HEK293T (cell line): Measurements from ENCODE around the gene CYP26A1.

Experiments used
- CTCF ChIA-PET: fragments of 350-600 bp; formaldehyde crosslinking; extraction: SDS; loops from one replicate; lab custom pipeline; 2021; ENCODE audit warnings: antibody characterized with exemption, inconsistent platforms; lab: Yijun Ruan, JAX
- POLR2A ChIA-PET: fragments of 350-600 bp; formaldehyde crosslinking; extraction: SDS; loops from one replicate; lab custom pipeline; 2020; ENCODE audit warnings: antibody characterized with exemption, inconsistent platforms; lab: Yijun Ruan, JAX
- DNase-seq: peaks from one replicate; pipeline ENCODE4 v3.0.0; 2012; ENCODE audit warnings: mixed read lengths; ENCODE audit errors: extremely low spot score
- ARNT ChIP-seq: fragments of 450-650 bp; IDR thresholded peaks from 2 replicates; pipeline ENCODE4 v1.6.1; 2017; ENCODE audit warnings: mild to moderate bottlenecking
- BHLHE40 ChIP-seq: fragments of 450-650 bp; IDR thresholded peaks from 2 replicates; pipeline ENCODE4 v1.6.1; 2016; ENCODE audit warnings: mild to moderate bottlenecking, moderate library complexity, borderline replicate concordance
- CTBP1 ChIP-seq: fragments of 450-650 bp; IDR thresholded peaks from 2 replicates; pipeline ENCODE4 v1.6.1; 2016; ENCODE audit warnings: borderline replicate concordance
- ELF4 ChIP-seq: fragments of 450-650 bp; IDR thresholded peaks from 2 replicates; pipeline ENCODE4 v1.6.1; 2017; ENCODE audit warnings: antibody characterized with exemption
- FOXA1 ChIP-seq: fragments of 450-650 bp; IDR thresholded peaks from 2 replicates; pipeline ENCODE4 v1.6.1; 2016; ENCODE audit warnings: mild to moderate bottlenecking
- FOXK2 ChIP-seq: fragments of 450-650 bp; IDR thresholded peaks from 2 replicates; pipeline ENCODE4 v1.6.1; 2016; ENCODE audit warnings: mild to moderate bottlenecking
- FOXM1 ChIP-seq: fragments of 450-650 bp; IDR thresholded peaks from 2 replicates; pipeline ENCODE4 v1.6.1; 2017; ENCODE audit warnings: mild to moderate bottlenecking, borderline replicate concordance
- HDGF ChIP-seq: fragments of 450-650 bp; IDR thresholded peaks from 2 replicates; pipeline ENCODE4 v1.6.1; 2017; ENCODE audit warnings: antibody characterized with exemption, borderline replicate concordance
- L3MBTL2 ChIP-seq: fragments of 450-650 bp; conservative IDR thresholded peaks from 2 replicates; pipeline ENCODE4 v1.6.1; 2016; ENCODE audit warnings: mild to moderate bottlenecking
- LEF1 ChIP-seq: fragments of 450-650 bp; IDR thresholded peaks from 2 replicates; pipeline ENCODE4 v1.6.1; 2017; ENCODE audit warnings: mild to moderate bottlenecking, borderline replicate concordance
- NFRKB ChIP-seq: fragments of 450-650 bp; IDR thresholded peaks from 2 replicates; pipeline ENCODE4 v1.6.1; 2016; ENCODE audit warnings: mild to moderate bottlenecking, moderate library complexity
- SP1 ChIP-seq: fragments of 450-650 bp; IDR thresholded peaks from 2 replicates; pipeline ENCODE4 v1.6.1; 2017
- SUZ12 ChIP-seq: fragments of 450-650 bp; IDR thresholded peaks from 2 replicates; pipeline ENCODE4 v1.6.1; 2016; ENCODE audit warnings: mild to moderate bottlenecking
- TARDBP ChIP-seq: fragments of 450-650 bp; IDR thresholded peaks from 2 replicates; pipeline ENCODE4 v1.6.1; 2016
- ZNF384 ChIP-seq: fragments of 450-650 bp; IDR thresholded peaks from 2 replicates; pipeline ENCODE4 v1.6.1; 2016
- TF ChIP-seq, protein P1 (sequence below): fragments of 450-650 bp; IDR thresholded peaks from 2 replicates; pipeline ENCODE4 v1.6.1; 2016

Gene CYP26A1

DNA sequence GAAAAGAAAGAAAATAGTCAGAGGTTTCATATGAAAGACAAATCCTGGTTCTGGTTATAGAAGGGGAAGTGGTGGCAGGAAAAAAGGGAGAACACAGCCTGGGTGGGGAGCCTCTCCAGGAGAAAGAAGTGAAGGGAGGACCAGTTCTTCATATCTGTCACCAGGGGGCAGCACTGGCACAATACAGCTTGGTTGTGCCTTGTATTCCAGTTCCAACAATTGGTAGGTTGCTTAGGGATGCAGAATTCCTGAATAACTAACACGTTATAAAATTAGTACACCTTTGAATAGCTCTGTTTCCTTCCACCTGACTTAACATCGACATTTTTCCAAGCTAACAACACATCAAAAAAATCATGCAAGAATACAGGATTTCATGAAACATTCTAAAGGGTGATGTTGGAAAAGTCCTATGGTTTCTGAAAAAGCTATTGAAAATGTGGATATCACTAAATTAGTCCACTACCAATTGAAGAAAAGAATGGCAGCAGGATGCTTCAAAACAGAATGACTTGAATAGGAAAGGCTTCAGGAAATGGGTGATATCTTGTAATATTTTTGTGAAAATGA is 52.9 kb downstream of the CYP26A1 start:
- TF ChIP-seq LEF1 (no peak), ARNT (no peak), FOXK2 (no peak), ZNF384 (no peak), NFRKB (no peak), HDGF (no peak), SUZ12 (no peak), CTBP1 (no peak), SP1 (no peak), FOXM1 (no peak), ELF4 (no peak), TARDBP (no peak), BHLHE40 (no peak), FOXA1 (no peak), L3MBTL2 (no peak)
- TF ChIP-seq, protein P1, sequence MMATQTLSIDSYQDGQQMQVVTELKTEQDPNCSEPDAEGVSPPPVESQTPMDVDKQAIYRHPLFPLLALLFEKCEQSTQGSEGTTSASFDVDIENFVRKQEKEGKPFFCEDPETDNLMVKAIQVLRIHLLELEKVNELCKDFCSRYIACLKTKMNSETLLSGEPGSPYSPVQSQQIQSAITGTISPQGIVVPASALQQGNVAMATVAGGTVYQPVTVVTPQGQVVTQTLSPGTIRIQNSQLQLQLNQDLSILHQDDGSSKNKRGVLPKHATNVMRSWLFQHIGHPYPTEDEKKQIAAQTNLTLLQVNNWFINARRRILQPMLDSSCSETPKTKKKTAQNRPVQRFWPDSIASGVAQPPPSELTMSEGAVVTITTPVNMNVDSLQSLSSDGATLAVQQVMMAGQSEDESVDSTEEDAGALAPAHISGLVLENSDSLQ, result no peak
- ChIA-PET POLR2A (no interaction called here), CTCF (interaction anchor here (0.7 to 1.0 kb wide), 4 partner anchors 9 to 111 kb away, joined by 3 to 4 read pairs (median 4); no protein-coding TSS in a partner anchor)
- peak; percentile 42 for DNase-seq
